ENCODE data around the gene GAS2. TPM values are rescaled to one million over a fixed set of nuclear protein-coding genes. Genes with fewer than 3 reads are reported as not detected.

The GAS2 gene
- total RNA-seq, 1 donor from 2014 or later, result 0.80 TPM

GRCh38 chr11:22713336-22713735 lies 46.9 kb downstream of the GAS2 start:
- DNase-seq (ENCODE audit: low spot score), result no peak
- Mint-ChIP-seq H3K36me3 (ENCODE audit: low read depth) (no peaks in the 10 kb centered on the region), H3K27me3 (ENCODE audit: low read depth) (no peaks in the 10 kb centered on the region), H3K9me3 (no peaks in the 10 kb centered on the region), H3K4me1 (ENCODE audit: low read depth) (no peaks in the 10 kb centered on the region), H3K27ac (no peak overlapping the region), H3K4me3 (ENCODE audit: low read depth) (no peak overlapping the region)
- intact Hi-C loops (cut with micrococcal nuclease), result no loop called here

GRCh38 chr11:22715971-22716370 lies 49.6 kb downstream of the GAS2 start:
- DNase-seq (ENCODE audit: low spot score), result no peak
- H3K36me3 Mint-ChIP-seq (ENCODE audit: low read depth), result no peaks in the 10 kb centered on the region
- H3K27me3 Mint-ChIP-seq (ENCODE audit: low read depth), result peaks cover 2% of the 10 kb centered on the region
- intact Hi-C loops (cut with micrococcal nuclease), result no loop called here
- H3K9me3 Mint-ChIP-seq, result no peaks in the 10 kb centered on the region
- no peaks in the 10 kb centered on the region for H3K4me1 Mint-ChIP-seq (ENCODE audit: low read depth)
- no peak overlapping the region for H3K4me3 Mint-ChIP-seq (ENCODE audit: low read depth)
- no peak overlapping the region for H3K27ac Mint-ChIP-seq

GRCh38 chr11:22720457-22720856 lies 54.0 kb downstream of the GAS2 start:
- peaks cover 2% of the 10 kb centered on the region for H3K27me3 Mint-ChIP-seq (ENCODE audit: low read depth)
- no peaks in the 10 kb centered on the region for H3K4me1 Mint-ChIP-seq (ENCODE audit: low read depth)
- no peak for DNase-seq (ENCODE audit: low spot score)
- H3K27ac Mint-ChIP-seq, result no peak overlapping the region
- no peak overlapping the region for H3K4me3 Mint-ChIP-seq (ENCODE audit: low read depth)
- intact Hi-C loops (cut with micrococcal nuclease), result no loop called here
- no peaks in the 10 kb centered on the region for H3K9me3 Mint-ChIP-seq
- no peaks in the 10 kb centered on the region for H3K36me3 Mint-ChIP-seq (ENCODE audit: low read depth)

- no peak overlapping the region for H3K4me3 Mint-ChIP-seq (ENCODE audit: low read depth)
Observed at GRCh38 chr11:22723274-22723673, 56.9 kb downstream of the GAS2 start.

GRCh38 chr11:22725079-22725478 lies 58.7 kb downstream of the GAS2 start:
- DNase-seq (ENCODE audit: low spot score), result no peak
- H3K36me3 Mint-ChIP-seq (ENCODE audit: low read depth), result no peaks in the 10 kb centered on the region
- intact Hi-C loops (cut with micrococcal nuclease), result loop anchor here (5.0 kb wide), 1 partner anchor 53 kb away; no protein-coding TSS in a partner anchor
- no peak overlapping the region for H3K4me3 Mint-ChIP-seq (ENCODE audit: low read depth)
- no peak overlapping the region for H3K27ac Mint-ChIP-seq
- no peaks in the 10 kb centered on the region for H3K9me3 Mint-ChIP-seq
- no peaks in the 10 kb centered on the region for H3K4me1 Mint-ChIP-seq (ENCODE audit: low read depth)
- no peaks in the 10 kb centered on the region for H3K27me3 Mint-ChIP-seq (ENCODE audit: low read depth)

More at GRCh38 chr11:22723274-22723673, 56.9 kb downstream of the GAS2 start:
- intact Hi-C loops (cut with micrococcal nuclease), result no loop called here
- H3K4me1 Mint-ChIP-seq (ENCODE audit: low read depth), result no peaks in the 10 kb centered on the region
- H3K27ac Mint-ChIP-seq, result no peak overlapping the region
- H3K9me3 Mint-ChIP-seq, result no peaks in the 10 kb centered on the region
- H3K27me3 Mint-ChIP-seq (ENCODE audit: low read depth), result peaks cover 2% of the 10 kb centered on the region
- no peaks in the 10 kb centered on the region for H3K36me3 Mint-ChIP-seq (ENCODE audit: low read depth)
- no peak for DNase-seq (ENCODE audit: low spot score)

GRCh38 chr11:22728600-22729389 lies 62.4 kb downstream of the GAS2 start:
- Mint-ChIP-seq H3K4me3 (ENCODE audit: low read depth) (no peak overlapping the region), H3K4me1 (ENCODE audit: low read depth) (no peaks in the 10 kb centered on the region), H3K27me3 (ENCODE audit: low read depth) (no peaks in the 10 kb centered on the region), H3K9me3 (no peaks in the 10 kb centered on the region), H3K36me3 (ENCODE audit: low read depth) (no peaks in the 10 kb centered on the region), H3K27ac (no peak overlapping the region)
- DNase-seq (ENCODE audit: low spot score), result no peak
- intact Hi-C loops (cut with micrococcal nuclease), result loop anchor here (5.0 kb wide), 1 partner anchor 56 kb away; no protein-coding TSS in a partner anchor

GRCh38 chr11:22730319-22730718 lies 63.9 kb downstream of the GAS2 start:
- Mint-ChIP-seq H3K27me3 (ENCODE audit: low read depth) (no peaks in the 10 kb centered on the region), H3K27ac (no peak overlapping the region), H3K9me3 (no peaks in the 10 kb centered on the region), H3K36me3 (ENCODE audit: low read depth) (no peaks in the 10 kb centered on the region), H3K4me3 (ENCODE audit: low read depth) (no peak overlapping the region), H3K4me1 (ENCODE audit: low read depth) (no peaks in the 10 kb centered on the region)
- DNase-seq (ENCODE audit: low spot score), result no peak
- intact Hi-C loops (cut with micrococcal nuclease), result no loop called here

GRCh38 chr11:22732588-22732987 lies 66.2 kb downstream of the GAS2 start:
- H3K27ac Mint-ChIP-seq, result no peak overlapping the region
- H3K27me3 Mint-ChIP-seq (ENCODE audit: low read depth), result no peaks in the 10 kb centered on the region
- no peak for DNase-seq (ENCODE audit: low spot score)
- intact Hi-C loops (cut with micrococcal nuclease), result no loop called here
- H3K4me3 Mint-ChIP-seq (ENCODE audit: low read depth), result no peak overlapping the region
- no peaks in the 10 kb centered on the region for H3K36me3 Mint-ChIP-seq (ENCODE audit: low read depth)
- no peaks in the 10 kb centered on the region for H3K9me3 Mint-ChIP-seq
- no peaks in the 10 kb centered on the region for H3K4me1 Mint-ChIP-seq (ENCODE audit: low read depth)

- intact Hi-C loops (cut with micrococcal nuclease), result no loop called here
- no peak for DNase-seq (ENCODE audit: low spot score)
- Mint-ChIP-seq H3K9me3 (no peaks in the 10 kb centered on the region), H3K4me1 (ENCODE audit: low read depth) (no peaks in the 10 kb centered on the region), H3K27me3 (ENCODE audit: low read depth) (no peaks in the 10 kb centered on the region), H3K27ac (no peak overlapping the region), H3K4me3 (ENCODE audit: low read depth) (no peak overlapping the region), H3K36me3 (ENCODE audit: low read depth) (no peaks in the 10 kb centered on the region)
Observed at GRCh38 chr11:22733475-22734248, 67.3 kb downstream of the GAS2 start.

GRCh38 chr11:22734628-22735345 lies 68.4 kb downstream of the GAS2 start:
- intact Hi-C loops (cut with micrococcal nuclease), result no loop called here
- Mint-ChIP-seq H3K4me1 (ENCODE audit: low read depth) (no peaks in the 10 kb centered on the region), H3K27ac (no peak overlapping the region), H3K9me3 (no peaks in the 10 kb centered on the region), H3K36me3 (ENCODE audit: low read depth) (no peaks in the 10 kb centered on the region), H3K27me3 (ENCODE audit: low read depth) (no peaks in the 10 kb centered on the region), H3K4me3 (ENCODE audit: low read depth) (no peak overlapping the region)
- no peak for DNase-seq (ENCODE audit: low spot score)

- no peaks in the 10 kb centered on the region for H3K9me3 Mint-ChIP-seq
- intact Hi-C loops (cut with micrococcal nuclease), result no loop called here
- no peak overlapping the region for H3K4me3 Mint-ChIP-seq (ENCODE audit: low read depth)
- DNase-seq (ENCODE audit: low spot score), result no peak
- H3K27ac Mint-ChIP-seq, result no peak overlapping the region
- no peaks in the 10 kb centered on the region for H3K36me3 Mint-ChIP-seq (ENCODE audit: low read depth)
- H3K27me3 Mint-ChIP-seq (ENCODE audit: low read depth), result peaks cover 2% of the 10 kb centered on the region
- no peaks in the 10 kb centered on the region for H3K4me1 Mint-ChIP-seq (ENCODE audit: low read depth)
Observed at GRCh38 chr11:22742157-22742613, 75.8 kb downstream of the GAS2 start.

GRCh38 chr11:22749536-22749935 lies 83.1 kb downstream of the GAS2 start:
- no peaks in the 10 kb centered on the region for H3K9me3 Mint-ChIP-seq
- peaks cover 2% of the 10 kb centered on the region for H3K27me3 Mint-ChIP-seq (ENCODE audit: low read depth)
- no peak for DNase-seq (ENCODE audit: low spot score)
- no peaks in the 10 kb centered on the region for H3K36me3 Mint-ChIP-seq (ENCODE audit: low read depth)
- intact Hi-C loops (cut with micrococcal nuclease), result no loop called here
- H3K4me3 Mint-ChIP-seq (ENCODE audit: low read depth), result no peak overlapping the region
- H3K27ac Mint-ChIP-seq, result no peak overlapping the region
- H3K4me1 Mint-ChIP-seq (ENCODE audit: low read depth), result peaks cover 10% of the 10 kb centered on the region
